ENCODE measurements around the gene ST6GALNAC3.
"Not testable (repeated sequence)": the region's sequence is repeated elsewhere in the genome, so short reads cannot be mapped to it uniquely, and the experiment has no call there.

The ST6GALNAC3 gene

DNA sequence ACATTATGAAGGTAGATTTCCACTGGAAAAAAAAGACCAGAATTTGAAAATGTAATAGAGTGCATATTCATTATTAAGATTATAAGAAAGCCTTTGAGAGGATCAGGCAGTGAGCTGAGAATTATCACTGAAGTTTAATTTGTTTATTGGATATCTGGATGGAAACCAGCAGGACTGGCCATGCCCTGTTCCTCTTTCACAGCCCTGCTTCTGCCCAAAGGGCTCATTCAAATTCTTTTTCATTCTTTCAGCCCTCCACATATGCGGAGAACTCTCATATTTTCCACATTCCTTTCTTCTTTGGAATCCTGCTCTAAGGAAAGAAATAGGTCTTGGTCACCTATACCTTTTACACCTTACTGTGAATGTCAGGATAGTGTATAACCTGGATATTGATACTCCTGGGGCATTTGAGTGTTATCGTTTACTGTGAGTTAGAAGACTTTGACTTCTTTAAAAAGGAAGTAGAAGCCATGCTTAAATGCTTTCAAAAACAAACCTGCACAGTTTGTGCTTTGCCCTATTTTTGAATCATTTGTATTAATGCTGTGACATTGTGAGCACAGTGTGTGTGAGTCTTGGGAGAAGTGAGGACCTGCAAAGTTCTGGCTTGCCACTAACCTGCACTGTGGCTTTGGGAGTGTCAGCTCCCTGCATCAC, 35.5 kb downstream of the ST6GALNAC3 start:
- DNase-seq: no peak

DNA sequence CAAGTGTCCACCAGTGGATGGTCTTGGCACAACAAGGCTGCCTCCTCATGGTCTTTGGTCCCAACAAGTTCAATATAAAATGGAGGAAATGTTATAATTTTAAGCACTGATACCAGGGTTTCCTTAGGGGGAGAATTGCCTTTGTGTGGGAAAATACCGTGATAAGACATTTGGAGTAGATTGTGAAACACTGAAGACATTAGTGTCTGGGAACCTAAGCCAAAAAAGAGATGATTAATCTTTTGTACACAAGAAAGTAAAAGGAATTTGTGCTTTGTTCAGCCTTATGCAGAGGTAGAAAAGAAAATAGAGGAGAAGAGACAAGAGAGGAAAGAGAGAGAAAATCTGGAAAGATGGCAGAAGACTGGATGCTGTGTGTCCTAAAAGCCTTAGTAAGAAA, 36.1 kb downstream of the ST6GALNAC3 start:
- DNase-seq: no peak

DNA sequence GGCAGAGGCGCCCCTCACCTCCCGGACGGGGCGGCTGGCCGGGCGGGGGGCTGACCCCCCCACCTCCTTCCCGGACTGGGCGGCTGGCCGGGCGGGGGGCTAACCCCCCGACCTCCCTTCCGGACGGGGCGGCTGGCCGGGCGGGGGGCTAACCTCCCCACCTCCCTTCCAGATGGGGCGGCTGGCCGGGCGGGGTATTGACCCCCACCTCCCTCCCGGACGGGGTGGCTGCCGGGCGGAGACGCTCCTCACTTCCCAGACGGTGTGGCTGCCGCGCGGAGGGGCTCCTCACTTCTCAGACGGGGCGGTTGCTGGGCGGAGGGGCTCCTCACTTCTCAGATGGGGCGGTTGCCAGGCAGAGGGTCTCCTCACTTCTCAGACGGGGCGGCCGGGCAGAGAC, 37.8 kb downstream of the ST6GALNAC3 start:
- not testable (repeated sequence) for DNase-seq

DNA sequence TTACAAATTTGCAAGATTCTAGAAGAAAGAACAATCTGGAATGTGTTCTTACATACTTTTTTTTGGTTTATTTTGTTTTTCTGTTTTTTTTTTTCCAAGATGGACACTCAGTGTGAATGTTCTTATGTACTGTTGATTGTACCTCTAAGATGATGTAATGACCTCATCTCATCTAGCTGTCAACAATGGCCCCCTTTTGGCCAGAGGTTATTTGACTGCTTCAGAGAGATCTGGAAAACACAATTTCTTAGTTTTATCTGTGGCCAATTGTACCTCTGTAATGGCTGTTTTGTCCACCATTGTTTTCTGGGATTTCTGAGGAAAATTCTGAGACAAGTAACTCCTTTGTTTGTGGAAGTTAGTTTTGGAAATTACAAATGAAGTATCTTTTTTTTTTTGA, 38.9 kb downstream of the ST6GALNAC3 start:
- no peak for DNase-seq

DNA sequence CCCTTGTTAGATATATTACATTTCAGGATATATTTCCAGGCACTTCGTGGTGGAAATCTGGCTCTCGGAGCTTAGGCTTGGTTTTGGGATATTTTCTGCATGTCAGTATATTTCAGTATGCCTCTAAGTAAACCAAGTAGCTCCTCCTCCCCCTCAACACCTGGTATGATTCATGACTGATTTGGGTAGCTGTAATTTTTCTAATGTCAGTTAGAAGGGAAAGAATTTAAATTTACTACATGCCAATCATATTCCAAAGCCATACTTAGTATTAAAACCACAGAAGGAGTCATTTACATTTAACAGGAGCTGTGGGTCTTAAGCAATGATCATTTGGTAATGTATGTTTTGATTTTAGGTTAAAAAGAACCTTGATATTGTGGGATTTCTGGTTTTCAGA, 40.6 kb downstream of the ST6GALNAC3 start:
- DNase-seq: no peak

DNA sequence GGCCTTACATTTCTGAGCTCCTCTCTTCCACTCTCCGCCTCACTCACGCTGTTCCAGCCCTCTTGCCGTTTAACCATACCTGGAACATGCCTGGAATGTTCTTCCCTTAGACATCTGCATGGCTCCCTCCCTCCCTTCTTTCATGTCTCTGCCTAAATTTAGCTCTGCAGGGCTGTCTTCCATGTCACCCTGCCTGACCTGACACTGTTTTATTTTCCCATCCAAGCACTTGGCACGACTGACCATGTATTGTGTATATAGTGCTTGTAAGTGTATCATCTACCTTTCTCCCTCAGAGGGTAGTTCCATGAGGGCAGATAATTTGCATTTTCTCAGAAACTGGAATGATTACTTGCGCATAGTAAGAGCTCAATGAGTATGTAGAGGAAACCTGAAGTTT, 47.3 kb downstream of the ST6GALNAC3 start:
- DNase-seq: no peak

DNA sequence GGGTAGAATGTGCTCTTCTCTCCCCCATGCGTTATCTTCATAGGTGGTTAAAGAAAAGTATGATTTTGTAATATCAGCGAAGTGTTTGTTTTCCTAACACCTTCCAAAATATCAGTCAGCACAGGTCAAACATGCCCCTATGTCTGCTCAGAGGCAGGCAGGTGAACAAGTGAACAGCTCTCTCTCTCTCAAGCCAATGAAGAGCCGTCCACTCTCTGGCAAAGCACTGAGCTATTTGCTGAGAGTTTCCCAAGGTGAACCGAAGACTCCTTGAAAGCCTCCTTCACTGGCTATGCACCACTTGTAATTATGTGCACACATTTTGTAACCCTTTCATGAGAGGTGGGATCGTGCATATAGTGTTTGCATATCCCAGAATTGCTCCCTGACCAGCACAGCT, 47.7 kb downstream of the ST6GALNAC3 start:
- no peak for DNase-seq

DNA sequence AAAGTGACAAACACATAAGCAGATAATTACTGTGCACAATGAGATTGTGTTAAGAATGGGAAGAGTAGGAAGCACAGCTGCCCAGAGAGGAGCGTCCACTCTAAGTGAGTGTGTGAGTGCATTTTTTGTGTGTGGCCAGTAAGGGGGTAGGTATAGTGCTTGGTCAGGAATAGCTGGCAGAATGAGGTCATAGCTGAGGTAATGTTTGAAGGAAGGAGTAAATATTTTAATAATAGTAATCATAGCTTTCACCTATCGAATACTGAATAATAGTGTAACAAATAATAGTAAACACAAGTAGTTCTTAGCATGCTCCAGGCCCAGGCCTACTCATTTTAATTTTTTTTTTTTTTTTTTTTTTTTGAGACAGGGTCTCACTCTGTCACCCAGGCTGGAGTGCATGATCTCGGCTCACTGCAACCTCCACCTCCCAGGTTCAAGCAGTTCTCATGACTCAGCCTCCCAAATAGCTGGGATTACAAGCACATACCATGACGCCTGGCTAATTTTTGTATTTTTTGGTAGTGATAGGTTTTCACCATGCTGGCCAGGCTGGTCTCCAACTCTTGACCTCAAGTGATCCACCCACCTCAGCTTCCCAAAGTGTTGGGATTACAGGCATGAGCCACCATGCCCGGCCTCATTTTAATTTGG, 49.0 kb downstream of the ST6GALNAC3 start:
- not testable (repeated sequence) for DNase-seq

DNA sequence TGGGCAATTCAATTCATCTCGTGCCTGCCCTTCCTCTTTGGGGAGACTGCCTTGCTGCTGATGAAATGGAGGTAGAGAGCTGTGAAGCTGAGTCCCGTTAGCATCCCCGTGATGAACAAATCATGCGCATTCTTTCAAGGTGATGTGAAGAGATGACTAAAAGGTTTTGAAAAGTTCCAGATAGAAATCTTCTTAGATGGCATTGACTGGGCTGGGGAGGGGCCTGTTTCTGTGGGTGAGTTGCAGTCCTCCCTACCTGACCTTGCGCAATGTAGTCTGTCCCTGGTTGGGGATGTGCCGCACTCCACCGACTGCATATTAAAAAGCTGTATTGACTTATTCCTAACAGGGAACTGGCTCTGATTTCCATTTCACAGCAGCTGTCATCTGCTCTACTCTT, 49.6 kb downstream of the ST6GALNAC3 start:
- no peak for DNase-seq

DNA sequence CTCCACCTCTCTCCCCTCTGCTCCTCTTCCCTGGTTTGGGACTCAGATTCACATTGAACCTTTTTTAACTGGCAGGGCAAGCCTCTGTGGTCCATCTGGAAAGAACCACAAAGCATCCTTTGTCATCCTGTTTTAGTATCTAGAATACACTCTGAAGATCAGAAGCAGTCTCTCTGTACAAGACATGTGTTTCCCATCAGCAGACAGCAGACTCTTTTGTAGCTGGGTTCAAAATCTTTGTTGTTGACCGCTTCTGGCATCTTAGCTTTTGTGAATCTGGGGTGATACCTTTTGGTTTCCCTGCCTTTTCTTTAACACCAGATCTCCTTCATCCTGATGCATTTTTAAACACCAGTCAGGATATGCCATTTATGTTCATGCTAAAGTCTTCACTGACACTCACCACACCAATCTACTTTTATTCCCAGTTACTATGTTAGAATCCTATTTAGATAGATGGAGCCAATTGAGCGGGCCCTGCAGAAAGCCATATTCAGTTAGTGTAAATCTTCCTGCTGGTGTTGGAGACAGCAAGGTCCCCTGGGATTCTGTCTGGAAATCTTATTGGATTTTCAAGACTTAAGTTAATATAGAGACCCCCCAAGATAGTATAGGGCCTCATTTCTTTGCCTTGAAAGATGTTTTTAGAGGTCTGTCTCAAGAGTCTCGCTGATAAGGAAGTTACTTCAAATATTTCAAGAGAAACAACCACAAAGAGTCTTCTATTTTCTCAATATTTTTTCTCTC, 51.1 kb downstream of the ST6GALNAC3 start:
- DNase-seq: no peak

DNA sequence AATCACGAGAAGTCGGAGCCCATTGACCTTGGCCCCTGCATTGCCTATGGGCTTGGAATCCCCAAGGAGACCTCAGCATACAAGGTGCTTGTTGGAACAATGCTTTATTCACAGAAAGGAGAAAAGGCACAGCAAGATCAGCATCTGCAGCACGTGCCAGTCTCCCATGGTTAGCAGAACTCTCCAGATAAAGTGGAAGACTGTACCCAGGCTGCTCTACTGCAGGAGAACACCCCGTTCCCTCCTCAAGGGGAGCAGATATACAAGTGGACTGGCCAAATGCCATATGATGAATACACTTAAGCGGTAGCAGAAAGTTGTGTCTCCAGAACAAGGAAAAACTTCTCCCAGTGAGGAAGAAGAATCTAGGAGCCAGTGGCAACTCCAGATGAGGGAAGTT, 53.5 kb downstream of the ST6GALNAC3 start:
- DNase-seq: no peak

DNA sequence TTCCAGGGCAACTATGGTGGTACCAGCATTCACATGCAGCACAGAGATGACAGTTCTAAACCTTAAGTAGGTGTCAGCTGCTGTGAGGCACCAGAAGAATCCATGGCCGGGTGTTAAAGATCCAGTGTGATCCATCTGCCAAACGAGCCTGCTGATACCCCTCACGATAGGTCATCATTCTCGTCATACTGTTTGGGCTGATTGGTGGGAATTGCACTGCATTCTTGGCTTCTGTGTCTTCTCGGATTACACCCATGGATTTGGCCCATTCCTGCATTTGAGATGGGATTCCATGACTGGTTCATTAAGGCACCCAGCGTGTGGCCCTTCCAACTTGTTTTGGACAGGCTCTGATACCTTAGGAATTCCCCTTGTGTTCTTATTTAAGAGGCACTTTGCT, 55.2 kb downstream of the ST6GALNAC3 start:
- DNase-seq: no peak

DNA sequence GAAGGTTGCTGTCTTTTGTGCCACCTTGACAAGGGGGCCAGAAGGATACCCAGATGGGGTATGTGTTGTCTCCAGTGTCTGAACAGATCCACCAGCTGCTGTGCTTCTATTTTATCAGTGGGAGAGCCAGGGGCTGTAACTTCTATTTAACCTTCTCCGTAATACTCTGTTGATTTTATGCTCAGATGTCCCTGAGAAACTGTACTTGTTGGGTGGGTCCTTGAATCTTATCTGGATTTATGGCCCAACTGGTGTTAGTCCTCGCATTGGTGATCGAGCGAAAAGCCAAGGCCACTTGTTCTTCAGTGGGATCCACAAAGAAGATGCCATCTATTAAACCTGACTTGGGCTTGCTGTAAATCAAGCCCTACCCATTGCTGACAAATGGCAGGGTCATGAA, 56.4 kb downstream of the ST6GALNAC3 start:
- DNase-seq: no peak

DNA sequence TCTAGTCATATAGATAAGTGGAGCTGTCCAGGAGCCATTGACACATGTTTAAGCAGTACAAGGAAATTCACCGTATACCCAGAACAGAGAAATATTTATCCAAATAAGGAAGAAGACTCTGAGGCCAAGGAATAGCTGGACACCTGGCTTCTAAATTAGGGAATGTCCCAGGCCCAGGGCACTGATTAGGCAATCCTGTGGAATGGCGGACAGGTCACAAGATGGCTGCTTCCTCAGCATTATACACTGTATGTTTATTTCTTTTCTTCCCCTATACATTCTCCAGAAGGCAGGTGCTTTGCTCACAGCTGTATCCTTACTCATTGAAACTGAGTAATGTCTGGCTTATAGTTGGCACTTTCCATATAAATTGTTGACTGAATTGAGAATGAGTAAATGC, 59.4 kb downstream of the ST6GALNAC3 start:
- DNase-seq: no peak

DNA sequence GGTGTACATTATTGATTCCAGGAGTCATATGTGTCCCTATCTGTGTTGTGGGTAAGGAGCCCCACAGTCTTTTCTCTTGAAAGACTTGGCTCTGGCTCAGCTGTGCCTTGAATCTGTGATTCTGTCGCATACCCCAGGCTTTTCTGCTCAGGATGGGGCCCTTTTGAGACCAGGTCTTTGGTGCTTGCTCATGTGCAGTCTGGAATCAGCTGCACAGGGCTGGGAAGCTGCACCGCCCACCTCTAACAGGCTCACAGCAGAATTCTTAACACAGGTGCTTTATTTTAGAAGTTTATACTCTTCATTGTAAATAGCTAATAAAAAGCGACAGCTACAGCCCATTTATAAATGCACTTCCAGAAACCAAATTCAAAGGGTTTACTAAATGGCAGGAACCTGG, 61.3 kb downstream of the ST6GALNAC3 start:
- DNase-seq: no peak

DNA sequence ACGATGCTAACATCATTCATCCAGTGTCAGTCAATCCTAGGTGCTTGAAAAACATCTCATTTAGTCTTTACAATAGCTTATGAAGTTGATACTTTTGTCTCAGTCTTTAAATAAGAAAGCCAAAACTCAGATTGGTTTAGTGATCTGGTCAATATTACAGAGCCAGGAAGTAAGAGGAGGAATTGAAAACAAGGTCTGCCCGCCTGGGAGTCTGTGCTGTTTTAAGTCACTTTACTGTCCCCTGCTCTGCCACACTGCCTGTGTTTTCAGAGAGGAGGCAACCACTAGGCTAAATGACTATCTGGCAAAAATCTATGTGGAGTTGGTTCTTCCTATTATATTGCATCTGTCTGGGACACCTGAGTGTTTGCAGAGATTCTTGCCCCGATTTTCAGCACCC, 62.3 kb downstream of the ST6GALNAC3 start:
- no peak for DNase-seq

DNA sequence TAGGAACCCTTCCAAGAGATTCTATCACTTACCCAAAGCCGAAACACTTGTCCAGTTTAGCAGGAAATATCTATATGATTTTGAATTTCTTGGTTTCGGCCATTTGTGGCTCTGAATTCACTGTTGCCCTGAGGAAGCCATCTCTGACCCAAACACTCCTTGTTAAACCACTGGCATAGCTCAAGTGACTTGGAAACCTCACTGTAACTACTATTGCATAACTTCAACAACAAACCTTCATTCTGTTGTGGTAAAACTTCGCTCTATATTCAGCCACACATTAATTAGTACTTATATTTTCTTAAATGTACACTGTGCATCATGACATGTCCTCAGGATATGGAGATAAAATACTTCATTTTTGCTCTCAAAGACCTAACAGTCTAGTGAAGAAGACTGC, 63.2 kb downstream of the ST6GALNAC3 start:
- no peak for DNase-seq

DNA sequence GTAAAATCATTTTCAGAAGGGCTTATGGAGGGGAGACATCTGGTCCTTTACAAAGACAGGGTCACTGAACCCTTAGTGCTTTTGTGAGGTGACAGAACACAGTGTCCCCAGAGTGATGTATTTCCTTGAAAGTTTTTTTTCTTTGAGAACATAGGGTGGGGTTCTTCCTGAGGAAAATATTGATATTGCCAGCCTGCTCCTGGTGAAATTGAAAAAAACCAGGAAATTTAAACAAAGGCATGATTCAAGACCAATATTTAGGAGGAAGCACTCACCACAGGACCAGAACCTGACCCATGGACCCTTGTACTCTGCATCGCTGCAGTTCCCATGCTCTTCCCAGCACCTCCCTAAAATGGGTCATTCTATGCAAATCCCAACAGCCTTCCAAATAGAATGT, 63.7 kb downstream of the ST6GALNAC3 start:
- DNase-seq: no peak

DNA sequence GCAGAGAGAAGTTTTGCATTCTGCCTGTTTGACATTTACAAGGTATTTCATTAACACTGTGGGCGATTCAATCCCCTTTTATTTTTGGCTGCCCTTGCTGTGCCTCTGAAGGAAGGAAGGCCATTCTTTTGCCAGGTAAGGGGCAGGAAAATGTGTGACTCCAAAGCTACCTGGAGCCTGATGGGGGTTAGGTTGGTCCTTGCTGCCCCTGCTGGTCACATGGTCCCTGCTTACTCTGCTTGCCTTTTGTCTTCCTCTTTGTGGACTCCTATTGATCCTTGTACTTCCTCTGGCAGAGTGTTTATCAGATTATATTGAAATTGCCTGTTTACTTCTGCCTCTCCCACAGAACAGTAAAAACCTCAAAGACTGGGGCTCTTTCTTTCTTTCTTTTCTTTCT, 65.7 kb downstream of the ST6GALNAC3 start:
- no peak for DNase-seq

DNA sequence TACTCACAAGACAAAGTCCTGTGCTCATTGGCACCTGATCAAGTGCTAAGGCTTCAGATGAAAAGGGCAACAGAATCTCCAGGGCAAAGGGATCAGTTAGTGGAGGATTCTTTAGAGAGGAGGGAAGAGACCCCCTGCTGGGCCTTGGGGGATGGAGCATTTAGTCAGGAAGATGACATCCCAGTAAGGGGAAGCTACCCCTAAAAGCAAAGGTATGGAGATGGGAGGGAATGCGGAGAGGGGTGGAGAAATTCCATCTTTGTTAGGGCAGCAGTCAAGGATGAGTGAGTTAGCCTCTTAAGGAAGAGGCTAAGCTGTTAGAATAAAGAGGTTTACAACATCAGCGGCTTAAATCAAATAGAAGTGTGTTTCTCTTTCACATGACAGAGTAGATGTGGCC, 67.4 kb downstream of the ST6GALNAC3 start:
- DNase-seq: no peak

DNA sequence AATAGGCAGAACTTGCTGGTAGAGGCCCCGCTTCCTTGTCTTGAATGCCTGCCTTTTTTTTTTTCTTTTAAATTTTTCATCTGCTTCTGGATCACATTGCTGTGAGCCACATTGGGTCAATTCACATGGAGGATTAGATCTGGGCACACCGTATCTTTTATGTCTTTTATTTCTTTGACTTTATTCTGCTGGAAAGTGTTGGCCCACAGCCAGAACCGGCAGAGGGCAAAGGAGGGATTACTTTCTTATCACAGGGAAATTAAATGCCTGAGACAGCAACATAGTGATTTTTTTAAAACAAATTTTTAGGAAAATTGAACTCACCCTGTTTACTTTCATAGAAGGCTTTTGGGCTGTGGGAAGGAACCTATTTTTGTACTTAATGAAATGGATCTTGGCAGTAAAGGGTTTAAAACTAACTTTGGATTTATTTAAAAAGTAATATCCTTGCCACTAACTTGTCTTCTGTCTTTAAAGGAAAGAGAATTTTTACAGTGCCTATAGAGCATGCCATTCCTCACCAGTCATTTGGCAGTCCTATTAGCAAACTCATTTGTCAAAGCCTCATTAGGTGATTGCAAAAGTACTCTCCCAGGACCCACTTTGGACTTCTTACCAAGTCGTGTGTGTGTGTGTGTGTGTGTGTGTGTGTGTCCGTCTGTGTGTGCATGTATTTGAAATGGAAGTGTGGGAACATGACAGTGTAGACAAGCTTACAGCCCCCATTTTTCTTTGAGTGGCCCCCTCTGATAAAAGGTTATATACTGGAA, 68.4 kb downstream of the ST6GALNAC3 start:
- DNase-seq: no peak

DNA sequence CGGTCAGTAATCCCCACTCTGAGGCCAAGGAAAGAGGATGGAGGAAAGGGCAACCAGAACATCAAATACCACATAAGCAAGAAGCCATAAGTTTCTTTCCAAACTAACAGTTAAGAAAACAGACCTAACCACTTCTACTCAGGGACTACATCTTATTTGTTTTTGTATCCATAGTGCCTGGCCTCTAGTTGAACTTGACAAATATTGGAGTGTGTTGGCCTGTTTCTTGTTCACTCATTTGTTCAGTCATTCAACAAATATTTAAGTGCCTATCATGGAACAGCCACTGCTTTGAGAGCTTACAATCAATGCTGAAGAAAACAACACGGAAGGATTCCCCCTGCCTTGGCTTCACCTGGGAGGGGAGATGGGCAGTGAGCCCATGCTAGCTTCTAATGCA, 69.7 kb downstream of the ST6GALNAC3 start:
- no peak for DNase-seq

DNA sequence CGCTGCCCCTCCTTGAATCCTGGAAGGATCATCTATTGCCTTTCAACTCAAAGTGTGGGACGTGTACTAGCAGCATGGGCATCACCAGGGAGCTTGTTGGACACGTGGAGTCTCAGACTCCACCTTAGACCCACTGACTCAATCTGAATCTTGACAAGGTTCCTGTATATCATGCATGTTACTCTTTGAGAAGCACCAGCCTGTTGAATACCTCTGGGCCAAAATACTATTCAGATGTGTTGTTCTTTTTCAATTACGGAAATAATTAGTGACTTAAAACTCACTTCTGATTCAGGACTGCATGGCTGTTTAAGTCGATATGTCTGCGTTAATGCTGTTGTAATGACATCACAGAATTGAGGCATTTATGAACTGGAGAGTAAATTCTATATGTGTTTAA, 70.8 kb downstream of the ST6GALNAC3 start:
- no peak for DNase-seq

DNA sequence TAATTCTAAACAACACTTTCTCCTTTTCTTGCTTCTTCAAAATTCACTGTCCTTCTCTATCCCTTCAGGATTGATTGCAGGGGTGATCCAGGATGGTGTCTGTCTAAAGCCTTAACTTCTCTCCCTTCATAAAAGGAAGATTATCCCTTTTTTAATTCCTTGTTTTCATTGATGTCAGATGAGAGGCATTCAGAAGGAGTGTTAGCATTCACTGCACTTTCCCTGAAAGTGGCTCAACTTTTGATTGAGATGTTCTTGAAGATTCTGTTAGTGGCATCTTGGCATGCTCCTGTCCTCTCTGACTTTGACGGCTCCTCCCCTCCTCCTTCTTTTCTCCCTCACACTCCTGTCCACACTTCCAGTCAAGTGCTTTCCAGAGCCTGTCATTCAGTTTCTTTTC, 71.6 kb downstream of the ST6GALNAC3 start:
- DNase-seq: no peak

Measured in SHP77 (cell line).